ENCODE data around the gene PRPSAP1.
"Not testable (repeated sequence)": the region's sequence is repeated elsewhere in the genome, so short reads cannot be mapped to it uniquely, and the experiment has no call there.

Gene PRPSAP1

DNA sequence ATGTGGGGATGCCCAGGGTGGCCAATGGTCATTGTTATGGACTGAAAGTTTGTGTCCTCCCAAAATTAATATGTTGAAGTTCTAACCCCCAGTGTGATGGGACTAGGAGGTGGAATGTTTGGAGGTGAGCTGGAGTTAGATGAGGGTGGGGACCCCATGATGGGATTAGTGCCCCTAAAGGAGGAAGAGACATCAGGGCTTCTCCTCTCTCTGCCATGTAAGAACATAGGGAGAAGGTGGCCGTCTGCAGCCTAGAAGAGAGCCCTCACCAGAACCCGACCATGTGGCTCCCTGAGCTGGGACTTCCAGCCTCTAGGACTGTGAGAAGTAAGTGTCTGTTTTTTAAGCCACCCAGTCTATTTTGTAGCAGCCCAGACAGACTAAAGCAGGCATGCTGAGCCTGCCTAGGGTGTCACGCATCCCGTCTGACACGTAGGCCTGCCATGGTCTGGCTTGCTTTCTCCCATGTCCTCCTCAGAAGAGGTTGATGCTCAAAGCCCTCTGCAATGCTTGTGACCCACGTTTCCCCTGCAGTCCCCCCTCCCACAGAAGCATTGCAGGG lies 4.0 kb upstream of the PRPSAP1 start:
- DNase-seq: no peak

DNA sequence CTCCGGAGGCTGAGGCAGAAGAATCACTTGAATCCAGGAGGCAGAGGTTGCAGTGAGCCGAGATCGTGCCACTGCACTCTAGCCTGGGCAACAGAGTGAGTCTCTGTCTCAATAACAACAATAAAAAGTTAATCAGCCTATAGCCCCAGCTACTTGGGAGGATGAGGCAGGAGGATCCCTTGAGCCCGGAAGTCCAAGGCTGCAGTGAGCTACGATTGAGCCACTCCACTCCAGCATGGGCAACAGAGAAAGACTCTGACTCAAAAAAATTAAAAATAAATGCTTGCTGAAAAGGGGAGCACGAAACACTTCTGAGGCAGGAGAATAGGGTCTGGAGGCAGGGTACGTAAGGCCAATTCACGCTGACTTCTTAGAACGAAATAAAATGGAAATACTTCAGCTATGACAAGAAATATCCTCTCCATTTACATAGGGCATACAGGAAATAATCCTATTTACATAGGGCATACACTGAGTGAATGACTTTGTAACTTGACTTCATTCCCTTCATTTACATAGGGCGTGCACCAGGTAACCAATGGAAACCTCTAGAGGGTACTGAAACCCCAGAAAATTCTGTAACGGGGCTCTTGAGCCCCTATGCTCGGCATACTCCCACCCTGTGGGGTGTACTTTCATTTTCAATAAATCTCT lies 3.2 kb upstream of the PRPSAP1 start:
- no peak for DNase-seq

DNA sequence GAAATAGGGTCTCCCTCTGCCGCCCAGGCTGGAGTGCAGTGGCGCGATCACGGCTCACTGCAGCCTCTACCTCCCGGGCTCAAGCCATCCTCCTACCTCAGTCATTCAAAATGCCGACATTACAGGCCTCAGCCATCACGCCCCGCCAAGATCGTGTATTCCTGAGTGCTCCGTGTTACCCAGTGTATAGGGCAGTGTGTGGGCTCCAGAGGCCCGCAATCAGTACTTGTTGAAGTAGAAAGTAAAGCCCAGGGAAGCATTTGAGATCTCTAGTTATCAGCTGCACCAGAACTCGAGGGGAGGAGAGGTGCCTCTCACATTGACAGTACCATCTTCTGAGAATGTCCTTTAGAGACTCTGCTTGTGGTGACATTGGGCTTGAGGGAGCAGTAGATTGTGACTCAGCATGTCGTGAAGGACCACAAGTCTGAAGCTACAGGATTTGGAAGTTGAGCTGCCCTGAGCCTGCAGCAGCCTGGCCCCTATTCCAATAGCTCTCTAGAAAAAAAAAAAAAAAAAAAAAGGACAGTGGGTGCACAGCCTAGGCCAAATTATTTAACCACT lies 1.1 kb upstream of the PRPSAP1 start:
- no peak for DNase-seq

DNA sequence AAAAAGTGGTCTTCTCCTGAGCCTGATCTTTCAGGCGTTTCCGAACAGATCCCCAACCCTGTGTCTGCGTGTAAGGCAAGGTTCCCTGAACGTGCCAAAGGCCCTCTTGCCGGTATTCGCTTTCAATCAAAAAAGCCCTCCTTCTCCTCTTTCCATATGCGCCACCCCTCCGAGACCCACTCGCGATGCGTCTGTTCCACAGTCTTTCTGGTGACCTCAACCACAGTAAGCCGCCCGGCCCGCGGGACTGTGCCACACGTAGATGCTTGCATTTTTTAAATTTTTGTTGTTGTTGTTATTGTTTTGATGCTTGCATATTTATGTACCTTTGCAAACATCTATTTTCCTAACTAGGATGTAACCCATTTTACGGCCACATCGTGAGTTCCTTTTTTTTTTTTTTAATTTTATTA lies 607 bp upstream of the PRPSAP1 start:
- peak; percentile 20 for DNase-seq

DNA sequence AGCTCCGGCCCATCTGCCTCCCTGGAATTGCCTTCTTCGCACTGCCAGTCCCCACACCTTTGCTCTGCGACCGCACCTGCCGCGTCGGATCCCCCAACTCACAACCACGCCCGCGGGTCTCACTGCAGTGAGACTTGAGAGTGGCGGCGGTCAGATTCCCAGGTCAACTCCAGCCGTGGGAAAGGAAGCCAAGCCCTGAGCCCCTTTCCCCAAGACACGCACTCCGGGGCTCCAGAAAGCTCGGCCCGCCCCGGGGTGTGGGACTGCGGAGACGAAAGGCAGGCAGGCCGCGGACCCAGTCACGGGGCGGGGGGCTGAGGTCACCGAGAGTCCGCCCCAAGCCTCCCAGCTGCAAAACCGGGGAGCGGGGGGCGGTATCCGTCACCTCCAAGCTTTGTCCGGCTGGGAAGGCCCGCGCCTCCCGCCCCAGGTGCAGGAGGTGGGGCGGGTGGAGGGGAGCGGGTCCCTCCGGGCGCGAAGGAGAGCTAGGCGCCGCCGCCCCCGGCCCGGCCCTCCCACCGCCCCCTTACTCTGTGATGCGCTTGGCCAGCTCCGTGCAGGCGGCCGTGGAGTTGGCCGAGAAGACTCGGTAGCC lies 615 bp downstream of the PRPSAP1 start:
- DNase-seq: no peak

DNA sequence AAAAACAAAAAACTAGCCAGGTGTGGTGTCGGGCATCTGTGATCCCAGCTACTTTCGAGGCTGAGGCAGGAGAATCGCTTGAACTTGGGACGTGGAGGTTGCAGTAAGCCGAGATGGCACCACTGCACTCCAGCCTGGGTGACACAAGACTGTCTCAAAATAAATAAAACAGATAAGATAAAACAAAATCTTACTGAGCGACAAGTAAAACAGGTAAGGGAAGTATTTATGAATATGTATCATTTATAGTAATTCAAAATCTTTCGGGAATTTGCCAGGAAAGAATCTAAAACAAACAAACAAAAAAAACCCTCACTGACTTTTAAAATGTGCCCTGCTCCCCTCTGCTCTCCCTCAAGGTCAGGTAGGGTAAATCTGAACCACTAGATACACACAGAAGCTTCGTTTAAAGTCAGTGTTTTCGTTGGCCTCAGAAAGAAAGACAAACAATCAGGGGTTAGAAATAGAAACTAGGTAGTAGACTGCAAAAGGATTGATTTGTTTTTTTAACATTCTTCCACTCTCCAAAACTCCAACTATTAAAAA lies 2.1 kb downstream of the PRPSAP1 start:
- DNase-seq: no peak

DNA sequence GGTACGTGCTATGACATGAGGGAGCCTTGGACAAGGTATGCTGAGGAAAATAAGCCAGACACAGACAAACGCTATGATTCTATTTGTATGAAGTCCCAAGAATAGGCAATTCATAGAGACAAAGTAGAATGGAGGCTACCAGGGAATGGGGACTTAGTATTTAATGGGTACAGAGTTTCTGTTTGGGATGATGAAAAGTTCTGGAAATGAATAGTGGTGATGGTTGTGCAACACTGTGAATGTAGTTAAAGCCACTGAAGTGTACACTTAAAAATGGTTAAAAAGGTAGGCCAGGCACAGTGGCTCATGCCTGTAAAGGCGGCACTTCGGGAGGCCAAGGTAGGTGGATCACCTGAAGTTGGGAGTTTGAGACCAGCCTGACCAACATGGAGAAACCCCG lies 3.3 kb downstream of the PRPSAP1 start:
- DNase-seq: no peak

DNA sequence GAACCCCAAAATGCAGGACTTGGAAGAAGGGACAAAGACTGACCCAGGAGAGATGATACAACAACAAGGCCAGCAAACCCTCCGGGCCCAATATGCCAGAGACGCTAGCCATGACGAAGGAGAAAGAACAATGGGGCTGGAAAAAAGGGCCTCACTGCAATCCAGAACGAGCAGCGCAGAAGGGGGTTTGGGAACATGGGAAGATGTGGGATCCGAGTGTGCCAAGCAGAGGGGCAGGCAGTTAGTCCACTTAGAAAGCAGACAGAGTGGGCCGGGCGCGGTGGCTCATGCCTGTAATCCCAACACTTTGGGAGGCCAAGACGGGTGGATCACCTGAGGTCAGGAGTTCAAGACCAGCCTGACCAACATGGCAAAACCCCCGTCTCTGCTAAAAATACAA lies 6.8 kb downstream of the PRPSAP1 start:
- DNase-seq: not testable (repeated sequence)

DNA sequence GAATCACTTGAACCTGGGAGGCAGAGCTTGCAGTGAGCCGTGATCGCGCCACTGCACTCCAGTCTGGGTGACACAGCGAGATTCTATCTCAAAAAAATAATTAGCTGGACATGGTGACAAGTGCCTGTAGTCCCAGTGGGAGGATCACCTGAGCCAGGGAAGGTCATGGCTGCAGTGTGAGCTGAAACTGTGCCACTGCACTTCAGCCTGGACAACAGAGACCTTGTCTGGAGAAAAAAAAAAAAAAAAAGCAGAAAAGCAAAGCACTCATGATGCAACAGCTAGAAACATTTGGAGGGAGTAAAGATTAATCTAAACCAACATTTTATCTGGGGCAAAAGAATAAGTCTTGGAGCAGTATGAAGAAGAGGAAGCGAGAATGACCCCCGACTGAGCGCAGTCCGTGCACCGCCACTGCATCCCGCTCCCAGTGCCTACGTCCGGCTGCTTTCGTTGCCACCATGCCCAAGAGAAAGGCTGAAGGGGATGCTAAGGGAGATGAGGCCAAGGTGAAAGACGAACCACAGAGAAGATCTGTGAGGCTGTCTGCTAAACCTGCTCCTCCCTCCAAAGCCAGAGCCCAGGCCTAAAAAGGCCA lies 8.2 kb downstream of the PRPSAP1 start:
- DNase-seq: no peak

DNA sequence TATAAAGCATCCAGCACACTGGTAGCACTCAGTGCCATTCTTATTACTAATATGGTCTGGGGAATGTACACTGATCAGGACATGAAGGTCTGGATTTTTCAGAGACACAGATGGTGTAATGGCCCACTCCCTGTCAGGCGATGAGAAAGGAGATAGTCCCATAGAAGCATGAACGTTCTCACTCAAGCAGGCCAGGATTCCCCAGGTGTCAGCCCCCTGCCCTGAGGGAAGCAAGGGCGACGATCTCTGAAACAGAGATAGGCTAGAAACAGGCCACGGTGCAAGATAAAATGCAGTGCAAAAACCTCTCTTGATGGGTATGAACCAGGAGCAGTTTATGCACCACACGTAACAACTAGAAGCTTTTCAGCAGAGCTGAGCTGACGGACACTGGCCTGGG lies 10.6 kb downstream of the PRPSAP1 start:
- DNase-seq: no peak

DNA sequence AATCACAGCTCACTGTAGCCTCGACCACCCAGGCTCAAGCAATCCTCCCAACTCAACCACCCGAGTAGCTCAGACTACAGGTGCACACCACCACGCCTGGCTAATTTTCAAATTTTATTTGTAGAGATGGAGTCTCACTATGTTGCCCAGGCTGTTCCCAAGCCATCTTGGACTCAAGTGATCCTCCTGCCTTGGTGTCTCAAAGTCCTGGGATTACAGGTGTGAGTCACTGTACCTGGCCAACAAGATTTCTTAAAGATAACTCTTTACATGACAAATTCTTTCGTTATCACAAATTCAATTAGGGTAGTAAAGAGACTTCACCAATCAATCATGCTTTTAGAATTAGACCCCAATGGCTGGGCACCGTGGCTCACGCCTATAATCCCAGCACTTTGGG lies 12.4 kb downstream of the PRPSAP1 start:
- DNase-seq: no peak

DNA sequence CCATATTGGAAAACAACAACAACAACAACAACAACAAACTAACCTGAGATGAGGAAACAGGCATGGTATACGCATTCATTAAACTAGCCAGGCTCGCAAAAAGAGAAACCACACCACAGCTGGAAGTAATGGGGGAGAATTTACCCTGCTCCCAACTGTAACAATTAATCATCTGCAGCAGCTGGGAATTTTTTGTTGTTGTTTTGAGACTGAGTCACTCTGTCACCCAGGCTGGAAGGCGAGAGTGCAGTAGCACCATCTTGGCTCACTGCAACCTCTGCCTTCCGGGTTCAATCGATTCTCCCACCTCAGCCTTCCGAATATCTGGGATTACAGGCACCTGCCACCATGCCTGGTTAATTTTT lies 16.3 kb downstream of the PRPSAP1 start:
- DNase-seq: no peak

DNA sequence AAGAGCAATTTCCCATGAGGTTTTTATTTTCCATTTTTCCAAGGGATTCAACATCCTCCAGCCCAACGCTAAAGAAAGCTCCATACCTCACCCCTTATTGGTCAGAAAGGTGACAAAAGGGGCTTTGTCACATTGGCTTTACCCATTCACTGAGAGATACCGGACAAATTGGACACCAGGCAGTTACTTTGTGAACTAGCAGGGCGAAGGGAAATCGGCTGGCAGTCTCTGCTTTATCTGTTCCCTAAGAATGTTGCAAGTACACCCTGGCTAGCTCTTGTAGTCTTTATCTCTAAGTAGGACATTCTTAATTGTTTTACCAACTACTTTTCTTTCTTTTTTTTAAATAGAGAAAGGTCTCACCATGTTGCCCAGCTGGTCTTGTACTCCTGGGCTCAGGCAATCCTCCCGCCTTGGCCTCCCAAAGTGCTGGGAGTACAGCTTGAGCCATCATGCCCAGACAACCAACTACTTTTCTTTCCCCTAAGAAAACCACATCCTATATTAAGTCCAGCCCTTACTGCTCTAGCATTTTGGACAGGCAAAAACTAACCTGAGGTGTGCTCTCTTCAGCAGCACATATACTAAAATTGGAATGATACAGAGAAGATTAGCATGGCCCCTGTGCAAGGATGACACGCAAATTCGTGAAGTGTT lies 16.8 kb downstream of the PRPSAP1 start:
- no peak for DNase-seq

DNA sequence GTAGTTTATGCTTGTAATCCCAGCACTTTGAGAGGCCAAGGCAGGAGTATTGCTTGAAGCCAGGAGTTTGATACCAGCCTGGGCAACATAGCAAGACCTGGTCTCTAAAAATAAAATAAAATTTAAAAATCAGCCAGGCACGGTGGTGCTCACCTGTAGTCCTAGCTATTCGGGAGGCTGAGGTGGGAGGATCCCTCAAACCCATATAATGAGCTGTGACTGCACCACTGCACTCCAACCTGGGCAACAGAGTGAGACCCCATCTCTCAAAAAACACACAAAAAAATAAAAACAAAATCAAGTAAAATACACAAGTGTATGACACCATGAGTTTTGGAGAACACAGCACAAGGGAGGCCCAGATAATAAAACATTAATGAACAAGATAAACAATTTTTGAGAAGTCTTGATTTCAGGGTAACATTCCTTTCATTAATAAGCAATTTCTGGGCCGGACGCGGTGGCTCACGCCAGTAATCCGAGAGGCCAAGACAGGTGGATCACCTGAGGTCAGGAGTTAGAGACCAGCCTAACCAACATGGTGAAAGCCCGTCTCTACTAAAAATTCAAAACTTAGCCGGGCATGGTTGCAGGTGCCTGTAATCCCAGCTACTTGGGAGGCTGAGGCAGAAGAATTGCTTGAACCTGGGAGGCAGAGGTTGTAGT lies 17.9 kb downstream of the PRPSAP1 start:
- DNase-seq: no peak

DNA sequence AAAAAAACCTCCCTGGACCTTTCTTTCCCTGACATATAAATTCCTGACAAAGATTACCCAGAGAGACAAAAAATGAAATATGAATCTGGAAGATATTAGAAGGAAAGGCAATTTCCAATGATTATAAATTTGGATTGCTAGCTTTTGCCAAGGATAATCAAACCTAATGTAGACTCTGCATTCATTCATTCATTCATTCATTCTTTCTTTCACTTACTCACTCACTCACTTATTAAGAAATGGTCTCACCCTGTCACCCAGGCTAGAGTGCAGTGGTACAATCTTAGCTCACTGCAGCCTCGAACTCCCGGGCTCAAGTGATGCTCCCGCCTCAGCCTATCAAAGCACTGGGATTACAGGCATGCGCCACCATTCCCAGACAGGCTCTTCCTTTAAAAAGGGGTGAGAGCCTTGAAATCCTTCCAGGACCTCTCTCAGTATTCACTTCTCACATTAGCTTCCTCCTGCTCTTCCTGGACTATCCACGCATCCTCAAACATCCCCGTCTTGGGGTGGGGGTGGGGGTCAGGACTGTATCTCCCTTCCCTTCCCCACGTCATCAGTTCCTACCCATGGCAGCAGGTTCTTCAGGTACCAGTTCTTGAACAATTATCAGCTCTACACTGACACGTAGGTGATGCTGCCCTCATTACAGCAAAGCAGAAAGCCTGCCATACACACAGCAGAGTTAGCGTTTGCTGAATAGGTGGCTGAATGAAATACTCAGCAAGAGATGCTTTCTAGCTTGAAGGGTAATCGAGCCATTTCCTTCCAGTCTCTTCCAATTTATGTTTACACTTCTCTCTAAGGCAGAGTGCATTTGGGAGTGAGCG lies 19.8 kb downstream of the PRPSAP1 start:
- DNase-seq: no peak

DNA sequence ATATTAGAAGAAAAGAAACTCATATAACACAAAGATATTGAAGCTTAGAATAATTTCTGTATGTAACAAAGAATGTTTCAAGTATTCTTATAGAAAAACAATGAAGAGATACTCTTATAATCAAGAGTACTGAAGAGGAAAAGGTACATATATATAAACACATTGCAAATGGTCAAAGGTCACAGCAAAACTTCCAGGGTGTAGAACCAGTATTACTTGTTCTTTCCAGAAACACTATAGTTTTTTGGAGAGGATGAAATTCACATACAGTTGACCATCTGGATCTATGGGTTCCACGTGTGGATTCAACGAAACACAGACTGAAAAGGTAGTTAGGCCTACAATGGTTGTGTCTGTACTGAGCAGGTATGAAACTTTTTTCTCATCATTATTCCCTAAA lies 22.6 kb downstream of the PRPSAP1 start:
- DNase-seq: no peak

DNA sequence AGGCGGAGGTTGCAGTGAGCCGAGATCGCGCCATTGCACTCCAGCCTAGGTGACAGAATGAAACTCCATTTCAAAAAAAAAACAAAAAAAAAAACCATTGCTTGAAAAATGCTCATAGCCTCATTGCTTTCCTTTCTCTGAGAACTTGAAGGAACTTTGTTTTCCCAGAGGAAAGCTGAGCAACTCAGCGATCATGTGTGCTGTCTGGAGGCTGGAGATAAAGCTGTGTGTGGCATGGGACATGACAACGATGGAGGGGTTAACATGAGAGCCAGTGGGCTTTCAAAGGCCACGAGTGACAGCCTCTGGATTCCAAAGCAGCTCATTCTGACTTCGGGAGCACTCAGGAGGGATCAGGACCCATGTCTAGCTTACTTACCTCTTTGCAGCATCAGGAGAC lies 24.1 kb downstream of the PRPSAP1 start:
- DNase-seq: no peak

DNA sequence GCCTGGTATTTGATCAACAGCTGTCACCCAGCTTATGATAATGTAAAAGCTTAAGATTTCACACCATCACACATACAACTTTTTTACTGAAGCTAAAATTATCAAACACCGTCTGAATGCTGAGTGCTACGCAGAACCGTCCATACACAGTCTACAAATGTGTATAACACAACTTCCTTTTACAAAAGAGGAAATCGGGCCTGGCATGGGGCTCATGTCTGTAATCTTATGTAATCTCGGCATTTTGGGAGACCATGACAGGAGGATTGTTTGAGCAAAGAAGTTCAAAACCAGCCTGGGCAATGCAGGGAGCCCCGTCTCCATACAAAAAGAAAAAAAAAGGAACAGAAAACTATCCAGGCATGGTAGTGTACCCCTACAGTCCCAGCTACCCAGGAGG lies 26.0 kb downstream of the PRPSAP1 start:
- DNase-seq: no peak

DNA sequence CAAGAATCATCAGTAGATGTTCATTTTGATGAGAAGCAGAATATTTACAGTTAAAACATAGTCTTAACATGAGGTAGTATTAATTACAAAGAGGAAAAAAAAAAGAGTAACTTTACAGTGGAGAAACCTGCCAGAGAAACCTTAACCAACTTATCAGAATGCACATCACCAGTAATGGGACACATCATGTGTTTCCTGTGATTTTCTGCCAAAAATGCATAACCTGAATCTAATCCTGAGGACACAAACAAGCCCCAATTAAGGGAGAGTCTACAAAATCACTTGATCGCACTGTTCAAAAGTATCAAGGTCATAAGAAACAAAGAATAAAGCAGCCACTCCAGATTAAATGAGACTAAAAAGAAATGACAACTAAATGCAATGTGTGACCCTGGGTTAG lies 27.4 kb downstream of the PRPSAP1 start:
- no peak for DNase-seq

DNA sequence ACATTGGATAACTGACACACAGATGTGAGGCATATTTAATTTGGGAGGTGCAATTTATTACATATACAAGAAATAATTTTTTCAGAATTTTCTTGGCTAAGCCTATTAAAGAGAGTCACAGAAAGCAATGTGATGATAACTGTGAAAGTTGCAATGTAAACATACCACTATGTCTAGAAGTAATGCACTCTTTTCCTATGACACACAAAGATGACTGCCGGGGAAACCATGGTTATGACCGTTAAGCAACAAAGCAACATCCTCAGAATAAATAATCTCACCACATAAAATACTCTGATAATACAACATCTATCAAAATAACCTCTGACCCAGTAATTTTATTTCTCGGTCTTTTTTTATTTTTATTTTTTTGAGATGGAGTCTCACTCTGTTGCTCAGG lies 35.1 kb downstream of the PRPSAP1 start:
- no peak for DNase-seq

DNA sequence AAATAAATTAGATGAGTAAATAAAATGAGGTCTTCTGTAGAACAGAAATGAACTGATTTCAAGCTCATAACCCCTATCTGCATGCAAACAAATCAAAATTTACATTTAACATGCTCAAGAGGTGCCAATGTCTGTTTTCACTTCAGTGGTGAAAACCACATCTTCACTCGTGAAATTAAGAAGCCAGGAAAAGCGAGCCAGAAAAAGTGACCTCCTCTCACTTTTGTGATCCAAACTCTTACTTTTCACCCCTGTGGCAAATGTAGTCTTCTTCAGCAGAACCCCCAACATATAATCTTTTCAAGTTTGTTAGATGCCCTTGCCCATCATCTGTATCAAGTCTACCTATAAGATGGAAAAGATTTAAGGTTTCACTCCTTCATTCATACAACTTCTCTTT lies 36.2 kb downstream of the PRPSAP1 start:
- DNase-seq: no peak
